Osteoblast (primary cell): ENCODE data around the gene ARFGAP3. TPM values are rescaled to one million over a fixed set of nuclear protein-coding genes. Genes with fewer than 3 reads are reported as not detected.
A peak's percentile ranks its signal among the peaks of the same experiment; 100 is the strongest.

ENCODE experiments used
- DNase-seq: peaks from one replicate; pipeline ENCODE4 v3.0.0; 2011; ENCODE audit warnings: low spot score, mixed read lengths; ENCODE audit not compliant: insufficient read length; ENCODE audit errors: missing footprints
- H2AFZ ChIP-seq: 2 replicates; pipeline ENCODE4 v1.6.0; 2011; ENCODE audit warnings: mild to moderate bottlenecking, low read length
- H3K27ac ChIP-seq: 2 replicates; pipeline ENCODE4 v1.5.1; 2011; ENCODE audit warnings: mild to moderate bottlenecking, low read depth, low read length, moderate library complexity
- H3K27me3 ChIP-seq: 2 replicates; pipeline ENCODE4 v1.6.0; 2012; ENCODE audit warnings: mild to moderate bottlenecking, control low read depth, inconsistent platforms, low read length, moderate library complexity; ENCODE audit not compliant: insufficient read depth
- H3K36me3 ChIP-seq: 2 replicates; pipeline ENCODE4 v1.5.1; 2011; ENCODE audit warnings: mild to moderate bottlenecking, low read length, control low read depth, moderate library complexity; ENCODE audit not compliant: insufficient read depth
- H3K4me1 ChIP-seq: 2 replicates; pipeline ENCODE4 v1.5.1; 2011; ENCODE audit warnings: mild to moderate bottlenecking, low read length, control low read depth, moderate library complexity; ENCODE audit not compliant: insufficient read depth
- H3K4me2 ChIP-seq: 2 replicates; pipeline ENCODE4 v1.6.0; 2011; ENCODE audit warnings: mild to moderate bottlenecking, low read length; ENCODE audit not compliant: insufficient read depth
- H3K4me3 ChIP-seq: fragments of 200-600 bp; sonication (generic); 3 replicates; pipeline ENCODE4 v1.5.1; 2012; ENCODE audit warnings: mild to moderate bottlenecking, low read length, inconsistent platforms; ENCODE audit not compliant: insufficient read depth
- H3K79me2 ChIP-seq: 2 replicates; pipeline ENCODE4 v1.6.0; 2012; ENCODE audit warnings: mild to moderate bottlenecking, low read length, control low read depth, inconsistent platforms; ENCODE audit not compliant: insufficient read depth
- H3K9me3 ChIP-seq: 2 replicates; pipeline ENCODE4 v1.5.1; 2011; ENCODE audit warnings: low read depth, low read length, control low read depth
- H4K20me1 ChIP-seq: 2 replicates; pipeline ENCODE4 v1.6.0; 2012; ENCODE audit warnings: mild to moderate bottlenecking, low read length, control low read depth; ENCODE audit not compliant: insufficient read depth
- CTCF ChIP-seq: IDR thresholded peaks from 2 replicates; pipeline ENCODE4 v1.5.1; 2011; ENCODE audit warnings: mild to moderate bottlenecking, low read depth, low read length, moderate library complexity; ENCODE audit errors: extremely low read depth
- total RNA-seq: library from RNA; depleted of rRNA; stranded (reverse); fragments of >200 nt; gene quantifications from 2 replicates; pipeline ENCODE4 v1.2.3, GENCODE V29; 2012

Gene ARFGAP3
- total RNA-seq, 1 donor: 90.5 TPM

- no peaks in the 10 kb centered on the region for H3K9me3 ChIP-seq
- DNase-seq: peak; percentile 57
- H3K27ac ChIP-seq: no peak overlapping the region
- peaks cover 74% of the 10 kb centered on the region for H3K79me2 ChIP-seq
- H3K27me3 ChIP-seq: no peaks in the 10 kb centered on the region
- no peak overlapping the region for H3K4me3 ChIP-seq
- H2AFZ ChIP-seq: no peak overlapping the region
- H3K4me2 ChIP-seq: no peak overlapping the region
- peaks cover 8% of the 10 kb centered on the region for H3K36me3 ChIP-seq
- no peak for TF ChIP-seq CTCF
- H3K4me1 ChIP-seq: no peaks in the 10 kb centered on the region
- H4K20me1 ChIP-seq: peaks cover 80% of the 10 kb centered on the region
These were observed 45.9 kb upstream of the ARFGAP3 start for GRCh38 chr22:42902875-42903510.

- peaks cover 77% of the 10 kb centered on the region for H4K20me1 ChIP-seq
- peaks cover 1% of the 10 kb centered on the region for H3K36me3 ChIP-seq
- H3K27ac ChIP-seq: no peak overlapping the region
- H3K4me2 ChIP-seq: no peak overlapping the region
- peaks cover 81% of the 10 kb centered on the region for H3K79me2 ChIP-seq
- no peak for DNase-seq
- no peak overlapping the region for H3K4me3 ChIP-seq
- H2AFZ ChIP-seq: no peak overlapping the region
- H3K9me3 ChIP-seq: no peaks in the 10 kb centered on the region
- H3K4me1 ChIP-seq: no peaks in the 10 kb centered on the region
- no peaks in the 10 kb centered on the region for H3K27me3 ChIP-seq
- TF ChIP-seq CTCF: peak; percentile 32
These were observed 44.9 kb upstream of the ARFGAP3 start for GRCh38 chr22:42901790-42902508.

- Histone ChIP-seq H3K27ac (no peak overlapping the region), H3K27me3 (no peaks in the 10 kb centered on the region), H3K4me1 (no peaks in the 10 kb centered on the region), H2AFZ (no peak overlapping the region), H3K4me3 (no peak overlapping the region), H3K9me3 (no peaks in the 10 kb centered on the region), H4K20me1 (peaks cover 53% of the 10 kb centered on the region), H3K79me2 (peaks cover 75% of the 10 kb centered on the region), H3K4me2 (no peak overlapping the region), H3K36me3 (no peaks in the 10 kb centered on the region)
- DNase-seq: peak; percentile 26
- TF ChIP-seq CTCF: no peak
These were observed 40.9 kb upstream of the ARFGAP3 start for GRCh38 chr22:42897960-42898359.

- Histone ChIP-seq H3K4me1 (no peaks in the 10 kb centered on the region), H3K4me3 (no peak overlapping the region), H3K27ac (no peak overlapping the region), H3K79me2 (peaks cover 59% of the 10 kb centered on the region), H3K9me3 (no peaks in the 10 kb centered on the region), H3K4me2 (no peak overlapping the region), H2AFZ (no peak overlapping the region), H4K20me1 (peaks cover 39% of the 10 kb centered on the region), H3K27me3 (no peaks in the 10 kb centered on the region), H3K36me3 (peaks cover 6% of the 10 kb centered on the region)
- peak; percentile 58 for DNase-seq
- TF ChIP-seq CTCF: no peak
These were observed 38.5 kb upstream of the ARFGAP3 start for GRCh38 chr22:42895541-42895981.
